NCI-H345 (cell line): ENCODE data around the gene MLLT1.

ENCODE experiments used
- DNase-seq: peaks from one replicate; lab custom pipeline; 2025; lab: John Stamatoyannopoulos, UW

Gene MLLT1

DNA sequence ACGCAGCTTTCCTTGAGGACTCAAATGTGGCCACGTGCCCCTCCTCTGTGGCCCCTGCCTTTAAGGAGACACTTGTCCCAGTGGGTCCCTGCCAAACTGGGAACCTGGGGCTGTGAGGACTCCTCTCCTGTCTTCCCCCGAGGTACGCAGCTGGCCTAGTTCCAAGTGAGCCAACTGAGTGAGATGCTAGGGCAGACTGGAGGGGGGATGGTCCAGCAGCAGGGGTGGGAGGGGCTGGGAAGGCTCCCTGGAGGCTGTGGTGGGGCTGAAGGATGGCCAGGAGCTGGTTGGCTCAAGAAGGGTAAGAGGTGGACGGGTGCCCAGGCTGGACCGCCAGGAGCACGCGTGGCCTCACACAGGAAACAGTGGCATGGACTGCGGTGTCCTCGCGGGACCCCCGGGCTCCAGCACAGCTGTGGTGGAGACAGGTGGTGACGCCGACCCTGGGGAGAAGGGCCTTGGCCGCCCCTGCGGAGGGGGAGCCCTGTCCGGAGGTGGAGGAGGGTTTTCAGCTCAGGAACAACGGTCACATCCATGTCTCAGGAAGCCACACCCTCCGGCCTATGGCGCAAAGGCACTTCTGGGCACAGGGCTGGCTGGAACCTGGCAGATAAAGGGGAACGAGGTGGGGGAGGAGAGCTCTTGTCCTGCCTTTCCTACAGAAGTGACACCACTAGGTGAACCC, 45.8 kb downstream of the MLLT1 start:
- DNase-seq = no peak

DNA sequence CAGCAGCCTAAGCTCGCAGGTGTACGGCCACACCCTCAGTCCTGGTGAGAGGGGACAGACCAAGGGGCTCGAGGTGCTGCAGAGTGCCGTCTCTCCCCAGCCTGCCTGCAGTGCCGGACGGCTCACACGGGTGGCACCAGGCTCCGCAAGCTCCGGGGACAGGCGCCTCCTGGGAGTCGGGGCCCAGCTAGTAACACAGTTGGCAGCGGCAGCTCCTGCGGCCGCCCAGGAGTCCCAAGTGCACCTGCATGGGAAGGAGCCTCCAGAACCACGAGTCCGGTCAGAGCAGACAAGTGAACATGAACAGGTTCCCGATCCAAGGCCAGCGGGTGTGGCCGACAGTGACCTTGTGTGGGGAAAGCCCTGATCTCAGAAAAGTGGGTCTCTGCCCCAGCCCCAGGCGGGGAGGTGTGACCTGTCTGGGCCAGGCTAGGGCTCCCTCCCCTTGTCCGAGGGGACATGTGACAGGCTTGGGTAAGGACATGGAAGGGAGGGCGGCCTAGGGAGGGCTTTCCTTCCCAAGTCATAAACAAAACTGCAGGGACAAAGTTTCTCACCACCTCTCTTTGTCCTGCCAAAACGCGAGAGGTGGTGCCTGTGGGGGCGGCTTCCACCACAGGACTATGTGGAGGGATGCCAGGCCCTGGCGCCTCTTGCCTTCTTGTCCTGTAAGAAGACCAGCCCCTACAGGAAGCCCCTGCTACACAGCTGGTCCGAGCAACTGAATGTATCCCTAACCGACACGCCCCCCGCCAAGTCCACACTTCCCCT, 46.5 kb downstream of the MLLT1 start:
- no peak for DNase-seq

DNA sequence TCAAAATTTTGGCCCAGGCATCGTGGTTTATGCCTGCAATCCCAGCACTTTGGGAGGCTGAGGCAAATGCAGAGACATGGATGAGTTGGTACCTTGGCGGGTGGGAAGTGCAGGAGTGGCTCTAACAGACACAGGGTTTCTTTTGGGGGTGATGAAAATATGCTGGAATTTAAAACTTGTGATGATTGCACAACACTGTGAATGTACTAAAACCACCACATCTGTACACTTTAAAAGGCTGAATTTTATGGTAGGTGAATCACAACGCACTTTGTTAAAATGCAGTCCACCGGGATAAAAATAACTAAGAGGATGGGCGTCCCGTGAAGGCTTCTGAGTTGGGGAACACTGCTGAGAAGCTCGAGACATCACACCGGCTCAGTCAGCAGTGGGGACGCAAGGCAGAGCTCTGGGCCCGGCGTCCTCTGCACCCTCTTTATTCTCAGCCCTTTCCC, 47.1 kb downstream of the MLLT1 start:
- no peak for DNase-seq

DNA sequence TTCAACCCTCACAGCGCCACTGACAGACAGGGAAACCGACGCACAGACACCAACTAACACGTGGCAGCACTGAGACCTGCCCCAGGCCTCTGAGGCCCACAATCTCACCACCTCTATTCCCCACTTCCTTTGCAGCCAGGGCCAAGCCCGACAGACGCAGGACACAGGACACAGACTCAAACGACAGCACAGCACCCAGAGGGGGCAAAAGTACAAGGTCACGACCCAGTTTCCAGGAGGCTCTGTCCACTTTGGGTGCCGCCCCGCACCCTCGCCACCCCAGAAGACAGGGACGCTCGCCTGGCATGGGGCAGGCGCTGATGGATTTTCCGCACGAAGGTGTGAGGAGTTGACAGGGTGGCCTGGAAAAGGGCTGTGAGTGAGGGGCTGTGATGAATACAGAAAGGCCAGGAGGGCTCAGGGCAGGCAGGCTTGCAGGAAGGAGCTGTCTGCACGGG, 48.8 kb downstream of the MLLT1 start:
- no peak for DNase-seq

DNA sequence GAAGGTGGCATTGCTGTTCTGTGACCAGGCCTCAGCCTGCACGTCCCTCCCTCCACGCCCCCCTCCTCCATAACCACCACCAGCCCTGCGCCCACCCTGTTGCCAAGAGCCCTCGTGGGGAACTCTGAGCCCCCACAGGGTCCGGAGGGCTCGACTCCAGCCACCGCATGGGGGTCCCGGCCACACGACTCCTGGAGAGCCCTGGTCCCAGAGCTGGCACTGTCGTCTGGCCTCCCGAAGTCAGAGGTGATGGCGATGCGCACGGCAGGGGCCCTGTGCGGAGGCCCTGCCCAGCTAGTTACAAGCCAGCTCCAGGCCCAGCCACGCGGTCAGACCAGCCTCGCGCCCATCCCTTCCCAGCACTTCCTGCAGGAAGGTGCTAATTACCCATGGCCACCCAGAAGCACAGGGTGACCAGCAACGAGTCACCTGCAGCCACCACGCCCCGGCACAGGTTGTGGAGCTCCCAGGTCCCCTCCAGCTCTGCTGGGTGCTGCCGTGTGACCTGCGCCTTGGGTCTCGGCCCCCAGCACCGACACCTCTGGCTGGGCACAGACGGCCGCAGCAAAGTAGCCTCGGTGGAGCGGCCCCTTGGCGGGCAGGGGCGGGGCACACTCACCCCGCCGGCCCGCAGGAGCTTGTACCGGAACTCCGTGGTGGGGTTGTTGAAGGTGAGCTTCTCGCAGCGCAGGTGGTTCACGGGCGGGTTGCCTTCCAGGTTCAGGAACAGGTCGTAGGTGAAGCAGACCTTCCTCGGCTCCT, 49.6 kb downstream of the MLLT1 start:
- DNase-seq = no peak

DNA sequence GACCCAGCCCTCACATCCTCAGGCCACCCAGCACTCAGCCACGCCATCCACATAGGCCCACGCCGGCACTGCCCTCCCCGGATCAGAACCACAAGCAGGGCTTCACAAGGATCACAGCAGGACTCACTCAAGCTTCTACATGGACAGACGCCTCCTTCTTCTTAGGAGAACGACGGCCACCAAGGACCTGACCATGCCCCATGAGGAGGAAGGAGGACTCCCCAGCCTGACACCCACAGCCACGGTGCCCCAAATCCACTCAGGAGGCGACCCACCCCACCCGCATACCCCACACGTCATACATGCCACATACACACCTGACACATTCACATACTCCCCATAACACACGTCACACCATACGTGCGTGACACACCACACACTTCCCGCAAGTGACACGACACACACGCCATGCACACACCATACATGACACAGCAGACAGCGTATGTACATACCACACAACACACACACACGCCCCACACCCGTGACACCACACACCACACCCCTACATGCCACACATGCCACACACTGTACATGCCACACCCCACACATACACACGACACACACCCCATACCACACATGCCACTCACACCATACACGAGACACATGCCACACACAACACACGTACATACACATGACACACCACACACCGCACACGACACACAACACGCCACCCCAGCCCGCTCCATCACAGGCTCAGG, 50.4 kb downstream of the MLLT1 start:
- DNase-seq = no peak

DNA sequence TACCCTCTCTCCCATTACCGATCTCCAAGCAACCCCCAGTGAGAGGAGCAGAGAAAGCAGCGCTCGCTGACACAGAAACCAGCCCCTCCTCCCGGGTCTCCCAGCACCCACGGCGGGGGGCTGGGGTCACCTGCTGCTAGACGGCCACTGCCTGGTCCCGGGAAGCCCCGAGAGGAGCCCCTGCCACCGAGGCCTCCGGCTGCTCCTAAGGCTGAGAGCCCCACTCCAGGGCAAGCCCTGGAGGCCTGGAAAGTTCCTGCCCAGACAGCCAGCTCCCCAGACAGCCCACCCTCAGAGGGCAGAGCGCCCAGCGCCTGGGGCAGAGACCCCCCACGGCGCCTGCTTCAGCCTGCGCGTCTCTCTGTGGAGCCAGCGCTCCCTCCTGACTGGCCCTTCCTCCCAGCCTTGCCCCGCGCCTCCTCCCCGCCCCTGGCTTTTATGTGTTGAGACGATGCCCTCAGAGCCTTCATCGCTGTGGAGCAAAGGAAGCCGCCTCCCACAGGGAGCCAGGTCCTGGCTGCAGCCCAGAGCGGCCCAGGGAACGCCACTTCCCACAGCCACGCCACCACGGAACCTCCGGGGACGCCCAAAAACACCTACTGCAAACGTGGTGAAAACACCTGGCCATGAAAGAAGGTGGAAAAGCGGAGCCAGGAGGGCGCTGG, 51.1 kb downstream of the MLLT1 start:
- DNase-seq = no peak

DNA sequence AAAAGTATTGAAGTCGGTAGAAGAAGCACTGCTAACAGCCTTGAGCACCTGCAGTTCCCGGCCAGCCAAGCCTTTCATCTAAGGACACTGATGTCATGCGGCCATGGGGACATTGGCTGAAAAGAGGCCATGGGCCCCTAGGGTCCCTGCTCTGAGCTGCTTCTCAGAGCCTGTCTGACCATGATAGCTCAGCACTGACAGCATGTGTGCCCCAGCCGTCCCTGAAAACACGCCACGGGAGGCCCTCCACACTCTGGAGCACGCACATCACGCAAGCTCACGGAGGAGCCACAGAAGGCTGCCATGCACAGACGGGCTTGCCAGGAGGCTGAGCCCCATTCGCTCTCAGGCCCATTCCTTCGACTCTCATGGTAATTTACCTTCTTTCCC, 51.8 kb downstream of the MLLT1 start:
- no peak for DNase-seq

DNA sequence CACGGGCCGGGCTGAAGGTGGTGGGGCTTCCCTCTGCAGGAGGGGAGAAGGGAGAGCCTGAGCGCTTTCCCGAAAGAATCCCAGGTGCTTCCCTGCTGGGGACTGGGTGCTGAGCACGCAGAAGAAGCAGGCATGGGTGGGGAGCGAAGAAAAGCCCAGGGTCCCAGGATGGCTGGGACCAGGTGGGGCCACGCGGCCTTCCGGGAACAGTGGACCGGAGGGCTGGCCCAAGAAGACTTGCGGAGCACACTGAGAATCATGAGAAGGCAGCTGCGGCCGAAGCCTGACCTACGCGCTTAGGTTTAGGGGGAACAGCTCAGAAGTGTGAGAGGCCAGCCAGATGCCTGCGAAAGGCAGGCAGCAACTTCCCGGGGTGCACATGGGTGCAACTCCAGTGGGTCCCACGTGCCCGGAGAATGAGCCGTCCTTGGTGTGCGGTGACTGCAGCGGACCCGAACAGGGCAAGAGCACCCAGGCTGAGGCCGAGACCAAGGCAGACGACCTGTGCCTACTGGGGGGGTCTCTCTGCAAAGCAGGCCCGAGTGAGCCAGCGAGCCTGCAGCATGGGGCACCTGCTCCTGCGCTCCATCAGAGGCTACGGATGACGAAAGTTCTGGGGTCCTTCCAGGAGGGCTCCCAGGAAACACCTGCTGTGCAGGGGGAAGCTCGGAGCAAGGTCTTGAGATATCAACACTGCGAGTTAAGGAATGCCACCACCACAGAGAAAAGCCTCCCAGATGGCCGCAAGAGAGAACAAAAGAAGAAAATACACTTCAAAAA, 52.4 kb downstream of the MLLT1 start:
- no peak for DNase-seq

DNA sequence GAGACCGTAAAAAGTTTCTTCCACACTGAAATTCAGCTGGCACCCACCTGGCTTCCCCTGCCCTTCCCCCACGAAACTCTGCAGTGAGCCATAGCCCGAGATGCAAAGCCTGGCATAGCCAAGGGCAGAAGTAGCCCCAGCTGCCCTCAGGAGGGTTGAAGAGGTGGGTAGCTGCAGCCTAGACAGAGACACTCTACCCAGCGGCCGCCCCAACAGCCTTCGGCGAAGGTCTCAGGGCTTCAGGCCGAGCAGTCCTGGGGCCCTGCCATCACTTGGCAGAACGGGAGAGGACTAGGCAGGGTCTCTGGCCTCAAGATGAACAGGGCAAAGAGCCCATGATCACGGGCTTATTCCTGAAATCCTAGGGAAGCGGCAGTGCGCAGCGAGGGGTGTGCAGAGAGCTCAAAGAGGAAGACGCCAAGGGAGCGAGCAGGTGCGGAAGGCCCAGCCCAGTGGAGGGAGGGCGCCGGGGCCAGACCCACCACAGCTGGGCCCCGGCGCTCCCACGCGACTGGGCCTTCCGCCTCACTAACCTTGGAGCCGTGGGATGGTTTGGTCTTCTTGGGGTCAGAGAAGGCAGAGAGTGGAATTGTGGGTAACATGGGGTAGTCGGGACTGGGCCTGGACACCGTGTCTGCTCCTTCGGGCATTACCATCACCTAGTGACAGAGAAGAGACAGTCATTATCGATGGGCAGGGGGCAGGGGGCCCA, 53.2 kb downstream of the MLLT1 start:
- DNase-seq = no peak

DNA sequence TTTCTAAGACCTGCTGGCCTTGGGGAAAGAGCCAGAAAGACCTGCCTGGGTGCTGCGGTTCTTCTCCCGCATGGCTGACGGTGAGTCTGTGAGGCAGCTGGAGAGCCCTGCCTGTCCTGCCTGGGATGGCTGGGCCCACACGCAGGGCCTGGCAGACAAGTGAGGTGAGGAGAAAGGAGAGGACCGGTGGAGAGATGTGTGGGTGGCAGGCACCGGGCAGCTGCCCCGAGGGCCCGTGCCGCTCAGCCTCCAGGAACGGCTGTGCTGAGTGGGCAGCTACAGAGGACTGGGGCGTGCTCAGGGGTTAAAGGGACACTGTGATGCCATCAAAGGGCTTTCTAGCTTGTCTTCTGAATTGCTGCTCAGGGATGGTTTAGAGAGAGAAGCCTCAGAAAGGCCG, 53.8 kb downstream of the MLLT1 start:
- no peak for DNase-seq

DNA sequence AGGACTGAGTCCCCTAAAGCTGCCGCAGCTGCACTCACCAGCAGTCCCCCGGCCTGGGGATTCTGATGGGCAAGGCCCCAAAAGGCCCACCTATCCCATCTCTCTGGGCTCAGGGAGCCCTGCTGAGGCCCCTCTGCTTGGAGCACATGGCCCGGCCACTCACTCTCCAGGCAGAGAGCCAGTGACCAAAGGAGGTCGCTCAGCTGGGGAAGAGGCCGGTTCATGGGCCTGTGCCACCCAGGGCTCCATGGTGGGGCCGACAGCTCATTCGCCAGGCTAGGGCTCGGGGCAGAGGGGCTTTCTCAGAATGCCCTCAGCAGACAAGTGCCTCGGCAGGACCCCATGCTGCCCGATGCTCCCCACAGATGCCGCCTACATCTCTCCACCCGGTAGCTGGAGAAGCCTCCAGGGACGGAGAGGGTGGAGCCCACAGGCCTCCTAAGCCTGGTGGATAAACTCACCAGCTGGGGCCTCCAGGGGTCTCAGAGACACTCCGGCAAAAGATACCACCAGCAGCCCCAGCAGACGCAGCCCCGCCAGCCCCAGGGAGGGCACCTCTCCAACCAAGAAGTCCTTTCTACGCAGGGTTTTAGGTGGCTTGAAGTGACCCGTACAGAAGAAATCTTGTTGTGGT, 54.4 kb downstream of the MLLT1 start:
- DNase-seq = no peak

DNA sequence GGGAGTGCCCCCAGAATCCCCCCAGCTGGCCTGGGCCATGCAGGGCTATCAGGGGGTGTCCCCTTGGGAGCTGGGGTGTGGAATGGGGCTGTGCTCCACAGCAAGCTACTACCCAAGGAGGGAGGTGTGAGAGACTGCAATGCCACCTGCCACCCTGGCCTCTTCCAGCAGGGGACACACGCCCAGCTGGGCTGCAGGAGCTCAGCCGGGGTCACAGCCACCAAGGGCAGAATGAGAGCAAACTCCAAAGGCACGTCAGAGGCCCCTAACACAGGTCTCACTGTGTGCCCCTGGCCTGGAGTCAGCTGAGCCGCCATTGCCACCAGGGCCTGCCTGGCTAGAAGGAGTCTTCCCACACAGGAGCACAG, 55.5 kb downstream of the MLLT1 start:
- DNase-seq = no peak

DNA sequence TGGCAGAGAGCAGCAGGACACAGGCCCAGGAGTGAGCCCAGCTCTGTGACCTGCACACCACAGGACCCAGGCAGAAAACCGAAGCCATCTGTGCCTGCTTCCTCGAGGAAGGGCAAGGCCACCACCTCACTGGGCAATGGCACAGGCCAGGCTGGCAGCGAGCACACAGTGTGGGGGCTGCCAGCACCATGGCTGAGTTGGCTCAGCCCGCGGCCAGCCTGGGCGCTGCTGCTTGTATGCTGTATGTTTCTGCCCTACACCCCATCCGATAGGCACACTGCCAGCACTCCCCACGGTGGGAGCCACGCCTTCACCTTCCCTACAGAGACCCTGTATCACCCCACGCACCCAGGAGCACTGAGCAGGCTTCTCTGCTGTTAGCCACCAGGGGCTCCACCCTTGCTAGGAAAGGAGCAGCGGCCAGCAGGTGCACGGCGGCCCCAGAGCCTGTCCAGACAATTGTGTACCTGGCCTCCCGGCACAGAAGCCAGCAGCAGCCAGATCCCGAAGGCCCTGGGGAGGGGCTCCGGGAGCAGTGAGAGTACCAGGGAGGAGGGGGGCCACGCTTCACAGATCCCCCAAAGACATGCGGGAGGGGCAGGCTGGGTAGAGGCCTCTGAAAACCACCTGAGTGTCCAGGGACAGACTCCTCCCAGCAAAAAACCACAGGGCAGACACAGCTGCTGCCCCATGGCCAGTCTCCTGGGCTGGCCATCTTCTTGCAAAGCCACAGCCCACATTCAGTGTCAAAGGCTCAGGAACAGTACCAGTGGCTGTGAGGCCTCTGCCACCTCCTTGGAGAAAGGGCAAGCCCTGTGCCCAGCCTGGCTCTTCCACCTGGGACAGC, 56.1 kb downstream of the MLLT1 start:
- no peak for DNase-seq

DNA sequence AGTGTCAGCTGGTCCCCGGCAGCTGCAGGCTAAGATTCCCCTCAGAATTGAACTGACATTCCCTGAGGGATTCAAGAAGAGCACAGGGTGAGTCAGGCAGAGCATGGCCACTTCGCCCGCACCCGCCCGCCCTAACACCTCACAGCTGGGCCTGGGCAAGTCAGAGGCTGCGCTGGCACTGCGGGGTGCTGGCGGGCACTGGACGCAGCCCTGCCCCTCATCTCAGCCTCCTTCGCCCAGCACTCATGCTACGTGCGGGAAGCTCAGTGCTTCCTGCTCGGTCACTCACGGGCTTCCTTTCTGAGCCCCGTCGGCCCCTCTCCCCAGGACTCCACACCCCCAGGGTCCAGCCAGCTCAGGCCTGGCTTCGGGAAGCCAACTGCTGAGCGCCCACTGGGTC, 56.9 kb downstream of the MLLT1 start:
- DNase-seq = no peak

DNA sequence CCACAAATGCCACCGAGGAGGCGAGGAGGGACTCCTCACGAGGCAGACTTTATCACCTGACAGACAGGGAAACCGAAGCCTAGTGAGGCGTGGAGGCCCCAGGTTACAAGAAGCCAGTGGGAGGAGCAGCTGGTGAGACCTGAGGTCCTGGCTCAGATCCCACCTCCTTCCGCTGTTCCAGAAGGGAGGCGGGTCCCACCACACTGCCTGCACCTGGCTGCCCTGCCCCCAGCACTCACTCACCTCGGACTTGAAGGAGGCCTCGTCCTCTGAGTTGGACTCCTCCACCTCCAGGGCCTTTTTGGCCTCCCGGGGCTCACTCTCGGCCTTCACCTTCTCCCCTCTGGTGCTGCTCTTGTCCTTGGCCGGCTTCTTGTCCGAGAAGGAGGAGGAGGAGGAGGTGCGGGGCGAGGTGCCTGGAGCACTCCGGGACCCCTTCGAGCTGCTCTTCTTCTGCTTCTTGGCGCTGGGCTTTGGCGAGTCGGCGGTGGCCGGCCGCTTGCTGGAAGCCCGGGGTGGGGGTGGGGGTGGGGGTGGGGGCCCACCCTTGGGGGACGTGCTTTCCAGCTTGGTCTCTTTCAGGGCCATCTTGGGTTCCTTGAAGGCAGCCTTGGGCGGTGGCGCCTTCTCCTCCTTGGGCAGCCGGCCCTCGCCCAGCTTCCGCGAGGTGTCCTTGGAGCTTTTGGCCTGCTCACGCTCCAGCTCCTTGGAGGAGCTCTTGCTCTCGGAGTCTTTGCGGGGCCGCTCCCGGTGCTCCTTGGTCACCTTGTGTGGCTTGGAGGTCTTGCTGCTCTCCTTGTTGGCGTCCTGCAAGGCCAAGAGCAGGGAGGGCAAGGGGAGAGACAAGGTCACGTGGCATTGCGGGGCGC, 57.7 kb downstream of the MLLT1 start:
- DNase-seq = no peak

DNA sequence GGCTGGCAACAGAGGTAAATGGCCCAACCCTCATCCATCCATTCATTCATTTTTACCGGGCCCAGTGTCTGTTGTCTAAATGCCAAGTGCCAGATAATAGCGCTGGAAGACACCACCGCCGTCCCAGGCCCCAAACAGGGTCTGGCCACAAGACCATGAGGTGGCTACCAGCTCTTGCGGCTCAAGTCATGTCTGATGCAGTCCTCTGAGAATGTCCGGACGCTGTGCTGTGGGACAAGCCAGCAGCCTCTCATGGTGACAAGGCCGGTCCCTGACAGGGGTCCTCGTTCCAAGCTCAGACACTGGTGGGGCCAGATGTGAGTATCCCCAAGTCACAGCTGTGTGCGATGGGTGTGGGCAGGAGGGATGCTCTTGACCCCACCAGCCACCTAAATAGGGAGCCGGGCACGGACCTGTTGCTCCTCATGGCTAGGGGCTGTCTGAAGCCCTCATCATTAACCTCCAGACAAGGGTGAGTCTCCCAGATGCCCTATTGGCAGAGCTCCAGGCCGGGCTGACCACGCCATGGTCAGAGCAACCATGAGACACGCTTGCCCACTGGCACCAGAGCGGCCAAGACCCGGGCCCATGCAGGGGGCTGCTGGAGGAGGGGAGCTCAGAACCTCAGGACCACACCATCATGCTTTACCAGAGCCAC, 58.4 kb downstream of the MLLT1 start:
- no peak for DNase-seq
